HUDEP-2 (cell line): ENCODE results near the gene SEC14L2.

Source experiments
- DNase-seq, 76 experiments: peaks; one replicate each; lab custom pipeline; 2025; ENCODE audit not compliant: unreplicated experiment in 76 of 76; lab: John Stamatoyannopoulos, UW

Gene SEC14L2

GRCh38 chr22:30373331-30374325 is 23.2 kb upstream of the SEC14L2 start:
- DNase-seq: no peak

GRCh38 chr22:30375312-30375849 is 21.4 kb upstream of the SEC14L2 start:
- DNase-seq: no peak

- no peak for DNase-seq
Measured at GRCh38 chr22:30380011-30380410, 16.8 kb upstream of the SEC14L2 start.

- no peak for DNase-seq
Measured at GRCh38 chr22:30381264-30381663, 15.6 kb upstream of the SEC14L2 start.

- no peak for DNase-seq
Measured at GRCh38 chr22:30382340-30382739, 14.5 kb upstream of the SEC14L2 start.

GRCh38 chr22:30383061-30383460 is 13.8 kb upstream of the SEC14L2 start:
- no peak for DNase-seq

- DNase-seq: no peak
Measured at GRCh38 chr22:30385942-30386341, 10.9 kb upstream of the SEC14L2 start.

GRCh38 chr22:30386608-30386959 is 10.2 kb upstream of the SEC14L2 start:
- no peak for DNase-seq

- DNase-seq: peak in 67 of 76 experiments; percentile 16 to 95 (median 64)
Measured at GRCh38 chr22:30386960-30387827, 9.6 kb upstream of the SEC14L2 start, which contains the start of gene RNF215. Gene RNF215, minus strand, starts transcription at chr22:30387411. Its CDS starts 98 bp downstream, at chr22:30387313.

- DNase-seq: peak in 69 of 76 experiments; percentile 32 to 85 (median 68)
Measured at GRCh38 chr22:30390974-30391691, 5.7 kb upstream of the SEC14L2 start.

GRCh38 chr22:30392661-30393321 is 4.0 kb upstream of the SEC14L2 start:
- peak in 3 of 76 experiments; percentile 7 to 15 (median 12) for DNase-seq

- DNase-seq: no peak
Measured at GRCh38 chr22:30393322-30393680, 3.5 kb upstream of the SEC14L2 start.

- DNase-seq: no peak
Measured at GRCh38 chr22:30393885-30394284, 2.9 kb upstream of the SEC14L2 start.

GRCh38 chr22:30397656-30398635 is 1.1 kb downstream of the SEC14L2 start:
- peak in 51 of 76 experiments; percentile 12 to 69 (median 38) for DNase-seq

- peak in 74 of 76 experiments; percentile 41 to 93 (median 80) for DNase-seq
Measured at GRCh38 chr22:30398685-30399680, 2.2 kb downstream of the SEC14L2 start.

GRCh38 chr22:30399718-30400117 is 2.9 kb downstream of the SEC14L2 start:
- peak in 1 of 76 experiments; percentile 12 for DNase-seq

- DNase-seq: no peak
Measured at GRCh38 chr22:30400159-30400558, 3.3 kb downstream of the SEC14L2 start.
